Heart right ventricle (tissue), 16 donors: ENCODE data around the gene IRX2. TPM values are rescaled to one million over a fixed set of nuclear protein-coding genes. Genes with fewer than 3 reads are reported as not detected.

Experiments
- ATAC-seq, 8 donors: fragments of 200-7000 bp; cut with Tn5 transposase; one replicate each; pipeline ENCODE4 v1.9.1; 2020; ENCODE audit warnings: mild to moderate bottlenecking in 8 of 8, moderate library complexity in 8 of 8, moderate number of reproducible peaks in 1 of 8
- DNase-seq, 2 donors: peaks; one replicate each; pipeline ENCODE4 v3.0.0-alpha.2; 2020
- H3K27ac ChIP-seq, 10 donors: fragments of 200-600 bp; sonication (generic) in 2 of 10; one replicate each; pipeline versions ENCODE4 v1.5.0 to v1.8.0; 2020 to 2022; ENCODE audit warnings: mild to moderate bottlenecking in 3 of 10
- H3K27me3 ChIP-seq, 7 donors: fragments of 200-600 bp; one replicate each; pipeline ENCODE4 v1.8.0; 2021 to 2022; ENCODE audit warnings: mild to moderate bottlenecking in 2 of 7
- H3K36me3 ChIP-seq, 9 donors: fragments of 200-600 bp; sonication (generic) in 1 of 9; one replicate each; pipeline versions ENCODE4 v1.5.0 to v1.8.0; 2020 to 2022; ENCODE audit warnings: mild to moderate bottlenecking in 2 of 9
- H3K4me1 ChIP-seq, 9 donors: fragments of 200-600 bp; sonication (generic) in 1 of 9; one replicate each; pipeline versions ENCODE4 v1.5.0 to v1.8.0; 2020 to 2022; ENCODE audit warnings: mild to moderate bottlenecking in 4 of 9
- H3K4me3 ChIP-seq, 10 donors: fragments of 200-600 bp; sonication (generic) in 2 of 10; one replicate each; pipeline versions ENCODE4 v1.5.0 to v1.8.0; 2020 to 2022; ENCODE audit warnings: mild to moderate bottlenecking in 7 of 10, moderate library complexity in 2 of 10
- H3K9me3 ChIP-seq, 11 donors: fragments of 200-600 bp in 10 of 11; sonication (generic) in 2 of 11; one replicate each; pipeline versions ENCODE4 v1.5.0 to v1.8.0; 2013 to 2022; ENCODE audit warnings: mild to moderate bottlenecking in 2 of 11, control low read depth in 1 of 11, moderate library complexity in 1 of 11
- WGBS, 2 donors: extraction: QIAGEN DNeasy Blood & Tissue Kit; methylation state at CpG; one replicate each; pipeline ENCODE4 v1.1.7; 2013; ENCODE audit warnings: inconsistent platforms in 1 of 2; 5-methylcytosine and 5-hydroxymethylcytosine counted together
- intact Hi-C, 10 donors: fragments of 100-400 bp; cut with DNase I; formaldehyde crosslinking; loops; one replicate each; pipeline versions ENCODE4 v1.11.1 to v1.14.2; 2022
- polyA plus RNA-seq, 2 donors: library from polyadenylated mRNA; stranded (reverse); fragments of 200-250 nt; gene quantifications; one replicate each; pipeline ENCODE4 v1.2.3, GENCODE V29; 2013
- total RNA-seq, 10 donors: library from RNA; stranded (reverse); fragmentation: NEBNext Ultra II Directional in 3 of 10; extraction: Animal tissue kit (Norgen Biotek cat#: 25700) in 3 of 10; gene quantifications; one replicate each; pipeline versions ENCODE4 v1.2.1 to v1.2.4, GENCODE V29; 2021 to 2023
- TF ChIP-seq, protein P1 (sequence below), 9 donors: fragments of 200-600 bp; sonication (generic) in 2 of 9; IDR thresholded peaks; one replicate each; pipeline versions ENCODE4 v1.5.0 to v1.8.0; 2021 to 2022; ENCODE audit warnings: antibody characterized with exemption in 9 of 9, mild to moderate bottlenecking in 5 of 9, moderate library complexity in 1 of 9
- donor health status: Arrhythmogenic right ventricular cardiomyopathy.
- donor health status: ischemic (EF 13 %, LVEDD 7.1; RV severe dilation, severe dysfunction).
- donor health status: healthy with polysubstance abuse.
- donor health status: DM: no; HTN: yes; CAD: no.
- donor health status: DM: no; HTN: no; CAD: no.
- donor health status: ischemic (EF 25% LVEDD 6.9; RV normal size, moderate dysfunction).
- donor health status: ischemic (EF 25% LVEDD 5.7; RV mildly dilated, moderate dysfunction).
- donor health status: healthy.
- donor health status: DM: yes; HTN: yes; CAD: no.
- donor health status: Ischemic cardiomyopathy.
- donor health status: ischemic (EF 35%, LVEDD 5.7; RV mildly dilated, moderate dysfunction).
- donor health status: nonischemic (EF 11% LVEDD 7.7; RV severe dilation, severe dysfunction).
- donor health status: DM: yes; HTN: yes; CAD: no.
- donor health status: PGD.
- donor health status: ischemic (EF 29% LVEDD 5.4; RV normal size, mild dysfunction).
- donor health status: nonischemic (EF 23%, LVEDD 6.1; RV moderate dilation, normal function).

IRX2 gene
- total and polyA plus RNA-seq, 12 donors: 0.09 to 6.4 (median 1.3) TPM

- WGBS, 2 donors: 74 to 90% methylated on average over 20 of the region's 20 CpGs
Observed at GRCh38 chr5:2776337-2777302, 25.1 kb upstream of the IRX2 start.

GRCh38 chr5:2773327-2773726, 21.9 kb upstream of the IRX2 start:
- Histone ChIP-seq H3K36me3 (no peaks in the 10 kb centered on the region), H3K4me3 (no peak overlapping the region), H3K27me3 (peaks cover 0 to 39% (median 10%) of the 10 kb centered on the region in 7 donors), H3K27ac (no peak overlapping the region), H3K9me3 (no peaks in the 10 kb centered on the region), H3K4me1 (no peaks in the 10 kb centered on the region)
- WGBS, 2 donors: 73 to 78% methylated on average over 6 of the region's 6 CpGs
- intact Hi-C loops: no loop called here
- no peak for ATAC-seq
- DNase-seq: no peak
- TF ChIP-seq, protein P1, sequence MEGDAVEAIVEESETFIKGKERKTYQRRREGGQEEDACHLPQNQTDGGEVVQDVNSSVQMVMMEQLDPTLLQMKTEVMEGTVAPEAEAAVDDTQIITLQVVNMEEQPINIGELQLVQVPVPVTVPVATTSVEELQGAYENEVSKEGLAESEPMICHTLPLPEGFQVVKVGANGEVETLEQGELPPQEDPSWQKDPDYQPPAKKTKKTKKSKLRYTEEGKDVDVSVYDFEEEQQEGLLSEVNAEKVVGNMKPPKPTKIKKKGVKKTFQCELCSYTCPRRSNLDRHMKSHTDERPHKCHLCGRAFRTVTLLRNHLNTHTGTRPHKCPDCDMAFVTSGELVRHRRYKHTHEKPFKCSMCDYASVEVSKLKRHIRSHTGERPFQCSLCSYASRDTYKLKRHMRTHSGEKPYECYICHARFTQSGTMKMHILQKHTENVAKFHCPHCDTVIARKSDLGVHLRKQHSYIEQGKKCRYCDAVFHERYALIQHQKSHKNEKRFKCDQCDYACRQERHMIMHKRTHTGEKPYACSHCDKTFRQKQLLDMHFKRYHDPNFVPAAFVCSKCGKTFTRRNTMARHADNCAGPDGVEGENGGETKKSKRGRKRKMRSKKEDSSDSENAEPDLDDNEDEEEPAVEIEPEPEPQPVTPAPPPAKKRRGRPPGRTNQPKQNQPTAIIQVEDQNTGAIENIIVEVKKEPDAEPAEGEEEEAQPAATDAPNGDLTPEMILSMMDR (IDR thresholded peaks at IDR 0.05): no peak

More at GRCh38 chr5:2776337-2777302, 25.1 kb upstream of the IRX2 start:
- DNase-seq (no peak), ATAC-seq (no peak)
- TF ChIP-seq, protein P1 (IDR thresholded peaks at IDR 0.05): no peak
- no peaks in the 10 kb centered on the region for H3K4me1 ChIP-seq
- no peak overlapping the region for H3K27ac ChIP-seq
- peaks cover 0 to 27% (median 5%) of the 10 kb centered on the region in 7 donors for H3K27me3 ChIP-seq
- H3K36me3 ChIP-seq: no peaks in the 10 kb centered on the region
- H3K4me3 ChIP-seq: no peak overlapping the region
- H3K9me3 ChIP-seq: no peaks in the 10 kb centered on the region
- intact Hi-C loops: no loop called here

GRCh38 chr5:2767089-2767488, 15.6 kb upstream of the IRX2 start:
- no peaks in the 10 kb centered on the region for H3K4me1 ChIP-seq
- intact Hi-C loops: no loop called here
- H3K36me3 ChIP-seq: no peaks in the 10 kb centered on the region
- peaks cover 0 to 54% (median 19%) of the 10 kb centered on the region in 7 donors for H3K27me3 ChIP-seq
- H3K9me3 ChIP-seq: no peaks in the 10 kb centered on the region
- no peak overlapping the region for H3K27ac ChIP-seq
- DNase-seq: no peak
- ATAC-seq: no peak
- no peak overlapping the region for H3K4me3 ChIP-seq
- WGBS, 2 donors: 71 to 78% methylated on average over 6 of the region's 6 CpGs
- TF ChIP-seq, protein P1 (IDR thresholded peaks at IDR 0.05): no peak

DNA sequence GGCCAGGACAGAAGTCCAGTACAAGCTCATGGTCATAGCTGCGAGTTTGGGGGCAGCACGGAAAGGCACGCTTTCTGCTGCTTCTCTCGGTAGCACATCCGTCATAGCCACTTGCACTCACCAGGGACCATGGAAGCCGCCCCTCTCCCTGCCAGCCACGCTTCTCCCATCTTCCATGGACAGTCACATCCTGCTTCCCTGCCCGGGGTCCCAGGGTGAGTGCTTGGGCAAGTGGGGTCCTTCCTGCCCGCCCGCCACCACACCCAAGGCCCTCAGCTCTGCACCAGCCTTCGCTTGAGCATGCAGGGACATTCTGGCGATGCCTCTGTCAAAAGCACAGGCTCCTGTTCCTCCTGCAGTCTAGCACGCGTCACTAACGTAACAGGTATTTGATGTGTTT, 13.1 kb upstream of the IRX2 start:
- intact Hi-C loops: no loop called here
- DNase-seq (no peak), ATAC-seq (no peak)
- TF ChIP-seq, protein P1 (IDR thresholded peaks at IDR 0.05): no peak
- Histone ChIP-seq H3K4me3 (no peak overlapping the region), H3K9me3 (no peaks in the 10 kb centered on the region), H3K27me3 (peaks cover 0 to 57% (median 27%) of the 10 kb centered on the region in 7 donors), H3K27ac (no peak overlapping the region), H3K36me3 (no peaks in the 10 kb centered on the region), H3K4me1 (no peaks in the 10 kb centered on the region)
- 66 to 82% methylated on average over 15 of the region's 15 CpGs for WGBS, 2 donors
